H1 (cell line): Measurements from ENCODE around the gene TMEM154. TPM values are rescaled to one million over a fixed set of nuclear protein-coding genes. Genes with fewer than 3 reads are reported as not detected.

Experiments
- ASH2L ChIP-seq: fragments of 200-600, 300-600 bp; sonication (generic); IDR thresholded peaks from one replicate; pipeline ENCODE4 v1.7.1; 2017; ENCODE audit warnings: low read length
- BCL11A ChIP-seq, 2 experiments: IDR thresholded peaks; one replicate each; pipeline ENCODE4 v1.6.1; 2011; ENCODE audit warnings: low read depth in 2 of 2, low read length in 2 of 2, mild to moderate bottlenecking in 2 of 2
- CBX8 ChIP-seq: fragments of 300-800, 300-1000 bp; sonication (generic); IDR thresholded peaks from 2 replicates; pipeline ENCODE4 v1.7.1; 2016; ENCODE audit warnings: low read depth, low read length, borderline replicate concordance
- CHD7 ChIP-seq: fragments of 300-600 bp; sonication (generic); IDR thresholded peaks from 2 replicates; pipeline ENCODE4 v1.7.1; 2012; ENCODE audit warnings: low read length, moderate library complexity, mild to moderate bottlenecking, inconsistent platforms; ENCODE audit not compliant: insufficient replicate concordance
- KDM4A ChIP-seq: IDR thresholded peaks from one replicate; pipeline ENCODE4 v1.7.1; 2012; ENCODE audit warnings: low read depth, mild to moderate bottlenecking, moderate library complexity, low read length, inconsistent platforms; ENCODE audit not compliant: severe bottlenecking
- KDM5A ChIP-seq: fragments of 200-600 bp; IDR thresholded peaks from 2 replicates; pipeline ENCODE4 v1.7.1; 2012; ENCODE audit warnings: mild to moderate bottlenecking, low read length, inconsistent platforms, mixed read lengths
- SP4 ChIP-seq: IDR thresholded peaks from 2 replicates; pipeline ENCODE4 v1.6.1; 2012; ENCODE audit warnings: low read length, inconsistent platforms
- USF2 ChIP-seq: IDR thresholded peaks from 2 replicates; pipeline ENCODE4 v1.6.1; 2011; ENCODE audit warnings: low read length, improper control_type of control experiment
- polyA plus RNA-seq, 7 experiments: library from polyadenylated mRNA; depleted of rRNA in 3 of 7; stranded (reverse) in 5 of 7; unstranded in 2 of 7; fragments of >200 nt in 5 of 7; fragments of 200-250 nt in 2 of 7; gene quantifications; 1 replicate in 5 of 7; 2 replicates in 1 of 7; 4 replicates in 1 of 7; pipeline versions ENCODE4 v1.2.1 to v1.2.3, GENCODE V29; 2011 to 2013; ENCODE audit warnings: missing spikeins in 2 of 7, mixed read lengths in 2 of 7
- total RNA-seq: library from RNA; stranded (reverse); fragmentation: NEBNext Ultra II Directional; extraction: Animal tissue kit (Norgen Biotek cat#: 25700); gene quantifications from 2 replicates; pipeline ENCODE4 v1.2.1, GENCODE V29; 2021

TMEM154 gene
- total and polyA plus RNA-seq, 2 of the 8 experiments (the other 6 are each of a cell fraction or from before 2014, with no cell fraction given): 0.33 to 1.2 TPM

GRCh38 chr4:152607178-152607577 lies 72.6 kb downstream of the TMEM154 start (continued):
- TF ChIP-seq CHD7 (no peak), BCL11A (IDR thresholded peaks at IDR 0.05; ENCODE audit: low read depth in 2 of 2, low read length in 2 of 2) (no peak), KDM5A (no peak), ASH2L (no peak), USF2 (no peak), KDM4A (no peak), SP4 (no peak), CBX8 (no peak)
